ENCODE results near the gene MYF6.

GRCh38 chr12:80708975-80709328 lies 1.5 kb downstream of the MYF6 start:
- TF ChIP-seq CTCF (conservative IDR thresholded peaks at IDR 0.05 in 1 of 2, IDR thresholded peaks at IDR 0.05 in 1 of 2; ENCODE audit: low read depth in 1 of 2, low read length in 2 of 2) (no peak), EZH2 (IDR thresholded peaks at IDR 0.05; ENCODE audit: low read length, missing control alignments) (no peak)
